ENCODE results near the gene PDZD2.
A peak's percentile ranks its signal among the peaks of the same experiment; 100 is the strongest.
"Not testable (repeated sequence)": the region's sequence is repeated elsewhere in the genome, so short reads cannot be mapped to it uniquely, and the experiment has no call there.

Gene PDZD2

GRCh38 chr5:31639481-31640411, 815 bp downstream of the PDZD2 start:
- DNase-seq = peak in 1 of 2 donors; percentile 5

DNA sequence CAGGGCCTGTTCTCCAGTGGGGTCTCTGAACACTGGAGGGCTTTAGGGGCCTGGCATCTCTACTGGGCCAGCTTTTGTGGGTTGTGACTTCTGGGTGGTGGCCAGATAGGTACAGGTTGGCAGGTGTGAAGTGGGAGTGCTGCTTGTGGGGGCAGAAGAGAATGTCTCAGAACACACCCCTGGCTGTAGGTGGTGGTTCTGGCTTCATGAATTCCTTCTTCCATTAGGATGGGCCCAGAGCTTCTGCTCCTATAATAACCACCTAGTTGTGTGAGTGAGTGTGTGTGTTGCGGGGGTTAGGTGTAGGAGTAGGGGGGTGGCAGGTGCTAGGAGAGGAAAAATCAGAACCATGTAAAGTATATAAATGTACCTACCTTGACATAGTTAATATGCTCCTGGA, 1.6 kb downstream of the PDZD2 start:
- no peak for DNase-seq

- DNase-seq = no peak
These were observed 2.1 kb downstream of the PDZD2 start for GRCh38 chr5:31641059-31641458.

DNA sequence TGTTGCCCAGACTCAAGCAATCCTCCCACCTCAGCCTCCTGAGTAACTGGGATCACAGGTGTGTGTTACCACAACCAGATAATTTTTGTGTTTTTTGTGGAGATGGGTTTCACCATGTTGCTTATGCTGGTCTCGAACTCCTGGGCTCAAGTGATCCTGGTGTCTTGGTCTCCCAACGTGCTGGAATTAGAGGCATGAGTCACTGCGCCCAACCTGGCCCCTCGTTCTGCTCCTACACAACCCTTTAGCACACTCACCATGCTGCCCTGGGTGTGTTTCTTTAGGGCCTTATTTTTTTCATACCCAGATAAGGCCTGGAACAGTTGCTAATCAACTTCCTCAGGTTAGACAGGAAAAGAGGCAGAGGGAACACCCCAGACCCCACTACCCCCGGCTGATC, 2.6 kb downstream of the PDZD2 start:
- DNase-seq = no peak

DNA sequence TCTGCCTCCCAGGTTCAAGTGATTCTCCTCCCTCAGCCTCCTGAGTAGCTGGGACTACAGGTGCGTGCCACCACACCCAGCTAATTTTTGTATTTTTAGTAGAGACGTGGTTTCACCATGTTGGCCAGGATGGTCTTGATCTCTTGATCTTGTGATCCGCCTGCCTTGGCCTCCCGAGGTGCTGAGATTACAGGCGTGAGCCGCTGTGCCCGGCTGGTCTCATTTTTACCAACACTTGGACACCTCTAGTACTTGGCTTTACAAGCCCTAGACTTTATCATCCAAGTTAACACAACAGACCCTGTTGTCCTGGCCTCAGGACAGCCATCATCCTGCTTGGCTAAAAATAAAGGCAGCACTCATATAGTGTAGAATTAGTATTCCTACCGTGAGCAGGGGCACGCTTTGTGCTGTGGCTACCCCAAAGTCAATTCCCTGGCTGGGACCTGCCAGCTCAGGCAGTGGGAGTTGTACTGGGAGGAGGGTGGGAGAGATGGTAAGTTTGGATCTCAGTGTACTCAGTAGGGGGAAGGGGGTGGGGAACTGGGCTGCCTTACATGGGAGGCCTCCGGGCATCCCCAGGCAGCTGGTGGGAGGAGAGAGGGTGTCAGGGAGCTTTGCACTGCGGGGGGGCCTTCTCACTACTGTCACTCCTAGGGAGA, 6.6 kb downstream of the PDZD2 start:
- DNase-seq = no peak

DNA sequence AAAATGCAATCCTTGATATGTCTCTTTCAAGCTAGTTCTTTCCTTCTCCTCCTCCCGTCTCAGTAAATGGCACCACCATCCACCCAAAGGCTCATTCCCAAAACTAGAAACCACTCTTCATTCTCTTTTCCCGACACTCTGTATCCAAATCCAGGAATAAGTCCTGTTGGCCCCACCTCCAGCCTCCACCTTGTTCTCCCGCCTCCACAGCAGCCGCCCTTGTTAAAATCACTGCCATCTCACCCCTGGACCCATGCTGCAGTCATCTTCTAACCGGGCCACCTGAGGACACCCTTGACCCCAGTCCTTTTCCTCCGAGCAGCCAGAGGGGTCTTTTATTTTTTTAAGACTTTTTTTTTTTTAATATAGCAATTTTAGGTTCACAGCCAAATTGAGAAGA, 9.4 kb downstream of the PDZD2 start:
- no peak for DNase-seq

GRCh38 chr5:31651241-31651640, 12.3 kb downstream of the PDZD2 start:
- DNase-seq = no peak

GRCh38 chr5:31655491-31655890, 16.6 kb downstream of the PDZD2 start:
- no peak for DNase-seq

DNA sequence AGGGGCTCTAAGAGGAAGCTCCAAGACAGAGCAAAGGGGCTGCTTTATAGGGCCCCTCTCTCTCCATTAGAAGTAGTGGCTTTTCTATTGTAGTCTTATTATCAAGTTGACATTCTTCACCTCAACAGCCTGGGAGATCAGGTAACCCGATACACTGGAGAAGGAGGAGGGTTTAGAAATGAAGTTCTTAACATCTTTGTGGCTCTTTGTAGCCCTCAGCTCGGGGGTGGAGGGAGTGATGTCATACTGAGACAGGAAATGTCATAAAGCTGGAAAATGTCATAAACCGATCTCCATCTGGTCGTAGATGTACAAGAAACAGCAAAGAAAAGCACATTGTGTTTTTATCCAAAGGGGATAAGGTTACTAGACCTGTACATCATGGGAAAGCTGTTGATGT, 17.9 kb downstream of the PDZD2 start:
- DNase-seq = no peak

DNA sequence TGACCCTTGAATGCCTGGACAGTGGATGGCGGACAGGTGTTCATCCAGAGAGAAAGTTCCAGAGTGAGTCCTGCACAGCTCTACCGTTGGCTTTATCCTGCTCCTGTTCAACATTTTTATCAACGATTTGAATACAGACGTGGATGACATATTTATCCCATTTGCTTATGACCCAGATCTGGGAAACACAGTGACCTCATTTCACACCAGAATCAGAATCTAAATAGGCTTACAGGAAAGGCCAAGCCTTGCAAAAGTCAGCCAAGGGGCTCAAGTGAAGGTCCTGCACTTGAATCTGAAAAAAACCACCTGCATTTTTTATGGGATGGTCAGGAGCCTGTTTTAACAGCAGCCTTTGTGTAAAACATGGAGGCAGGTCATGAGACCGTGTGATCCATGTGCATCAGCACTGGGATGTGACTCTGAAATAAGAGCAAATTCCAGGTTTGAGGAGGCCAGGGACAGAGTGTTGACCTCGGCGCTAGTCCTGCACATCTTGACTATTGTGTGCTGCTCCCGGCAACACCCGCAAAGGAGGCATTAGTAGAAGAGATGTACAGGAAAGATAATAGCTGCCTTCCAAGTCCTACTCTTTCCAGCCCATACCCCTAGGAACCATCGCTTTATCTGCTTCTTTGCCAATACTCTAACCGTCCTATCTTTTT, 18.5 kb downstream of the PDZD2 start:
- DNase-seq = no peak

- DNase-seq = no peak
These were observed 22.3 kb downstream of the PDZD2 start for GRCh38 chr5:31661257-31661656.

DNA sequence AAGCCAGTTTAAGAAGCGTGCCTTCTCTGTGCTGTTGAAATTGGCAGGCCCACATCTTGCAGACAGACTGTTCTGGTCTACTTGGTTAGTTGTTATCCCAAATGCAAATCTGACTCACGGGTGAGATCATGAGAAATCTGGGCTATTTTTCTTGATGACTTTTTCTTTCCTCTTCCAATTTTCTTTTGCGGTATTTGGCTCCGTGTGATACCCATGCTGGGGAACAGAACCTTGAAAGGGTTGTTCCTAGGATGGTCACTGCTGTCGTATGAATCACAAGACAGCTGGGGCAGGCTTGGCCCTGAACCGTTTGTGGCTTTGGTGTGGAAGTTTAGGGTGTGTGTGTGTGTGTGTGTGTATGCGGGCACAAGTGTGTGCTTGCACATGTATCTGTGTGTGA, 24.6 kb downstream of the PDZD2 start:
- no peak for DNase-seq

DNA sequence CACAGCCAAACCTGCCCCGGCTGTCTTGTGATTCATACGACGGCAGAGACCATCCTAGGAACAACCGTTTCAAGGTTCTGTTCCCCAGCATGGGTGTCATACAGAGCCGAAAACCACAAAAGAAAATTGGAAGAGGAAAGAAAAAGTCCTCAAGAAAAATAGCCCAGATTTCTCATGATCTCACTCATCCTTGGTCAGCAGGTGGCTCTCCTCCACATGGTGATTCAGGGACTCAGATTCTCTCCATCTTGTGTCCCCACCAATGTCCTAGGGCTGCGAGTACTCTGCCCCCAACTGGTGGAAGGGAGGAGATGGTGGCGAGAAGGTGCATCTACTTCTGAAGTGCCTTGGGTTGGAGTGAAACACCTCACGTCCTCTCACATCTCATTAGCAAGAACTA, 25.6 kb downstream of the PDZD2 start:
- DNase-seq = no peak

GRCh38 chr5:31671339-31671741, 32.4 kb downstream of the PDZD2 start:
- no peak for DNase-seq

GRCh38 chr5:31674371-31674951, 35.5 kb downstream of the PDZD2 start:
- no peak for DNase-seq

DNA sequence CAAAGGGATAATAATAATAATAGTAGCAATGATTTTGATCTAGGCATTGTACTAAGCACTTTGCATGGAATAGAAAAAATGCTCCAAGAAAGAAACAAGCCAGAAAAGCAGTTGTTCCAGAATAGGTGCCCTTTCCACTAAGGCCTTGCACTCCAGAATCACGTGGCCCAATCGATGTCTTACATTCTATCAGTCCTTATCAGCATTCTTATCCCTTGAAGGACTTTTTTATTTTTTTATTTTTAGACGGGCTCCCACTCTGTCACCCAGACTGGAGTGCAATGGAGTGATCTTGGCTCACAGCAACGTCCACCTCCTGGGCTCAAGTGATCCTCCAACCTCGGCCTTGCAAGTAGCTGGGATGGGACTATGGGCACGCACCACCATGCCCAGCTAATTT, 36.5 kb downstream of the PDZD2 start:
- no peak for DNase-seq

DNA sequence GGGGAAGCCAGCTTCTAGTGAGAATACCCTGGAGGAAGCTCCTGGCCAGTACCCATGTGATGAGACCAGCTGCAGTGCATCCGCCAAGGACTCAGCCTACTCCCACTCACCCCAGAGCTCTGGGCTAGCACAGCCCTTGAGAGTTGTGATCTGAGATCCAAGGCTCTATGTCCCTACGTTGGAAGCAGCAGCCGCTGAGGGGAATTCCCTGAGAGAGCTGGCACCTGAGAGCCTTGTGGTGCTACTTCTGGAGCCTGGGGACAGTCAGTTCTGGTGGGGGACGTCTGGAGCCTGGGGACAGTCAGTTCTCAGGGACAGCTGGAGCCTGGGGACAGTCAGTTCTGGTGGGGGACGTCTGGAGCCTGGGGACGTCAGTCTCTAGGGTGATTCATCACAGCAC, 39.2 kb downstream of the PDZD2 start:
- no peak for DNase-seq

- DNase-seq = no peak
These were observed 41.6 kb downstream of the PDZD2 start for GRCh38 chr5:31680528-31680927.

GRCh38 chr5:31682025-31682424, 43.1 kb downstream of the PDZD2 start:
- DNase-seq = no peak

GRCh38 chr5:31682851-31683250, 43.9 kb downstream of the PDZD2 start:
- DNase-seq = no peak

GRCh38 chr5:31688515-31689092, 49.7 kb downstream of the PDZD2 start:
- DNase-seq = no peak

DNA sequence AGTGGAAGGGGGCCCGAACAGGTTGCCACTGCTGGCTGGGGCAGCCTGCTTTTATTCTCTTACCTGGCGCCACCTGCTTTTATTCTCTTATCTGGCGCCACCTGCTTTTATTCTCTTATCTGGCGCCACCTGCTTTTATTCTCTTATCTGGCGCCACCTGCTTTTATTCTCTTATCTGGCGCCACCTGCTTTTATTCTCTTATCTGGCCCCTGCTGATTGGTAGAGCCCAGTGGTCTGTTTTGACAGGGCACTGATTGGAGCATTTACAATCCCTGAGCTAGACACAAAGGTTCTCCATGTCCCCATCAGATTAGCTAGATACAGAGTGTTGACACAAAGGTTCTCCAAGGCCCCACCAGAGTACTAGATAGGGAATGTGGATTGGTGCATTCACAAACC, 52.5 kb downstream of the PDZD2 start:
- not testable (repeated sequence) for DNase-seq
